ENCODE data around the gene POU6F1.

POU6F1 gene

GRCh38 chr12:51172515-51173431, 45.1 kb downstream of the POU6F1 start, which contains the start of gene TFCP2:
Gene TFCP2 (minus strand): TSS chr12:51173135. CDS start chr12:51172422, 713 bp downstream.
- Histone ChIP-seq H3K27ac (ENCODE audit: insufficient read depth, low read depth, low read length, poor library complexity, severe bottlenecking) (peak within 1 kb of the TSS; percentile 99), H3K4me3 (ENCODE audit: insufficient read depth, low read depth, low read length) (peak within 1 kb of the TSS; percentile 60), H3K36me3 (ENCODE audit: control insufficient read depth, insufficient read depth, low read length) (no peaks in the 10 kb centered on the region), H3K9me3 (ENCODE audit: control insufficient read depth, low read length) (no peaks in the 10 kb centered on the region), H3K4me1 (ENCODE audit: control insufficient read depth, insufficient read depth, low read length) (no peaks in the 10 kb centered on the region), H3K27me3 (ENCODE audit: control insufficient read depth, insufficient read depth, low read length, poor library complexity, severe bottlenecking) (no peaks in the 10 kb centered on the region)
- 6% methylated on average over 58 of the region's 58 CpGs for WGBS, 2 experiments

GRCh38 chr12:51171884-51172514, 45.9 kb downstream of the POU6F1 start:
- H3K4me1 ChIP-seq (ENCODE audit: control insufficient read depth, insufficient read depth, low read length): no peaks in the 10 kb centered on the region
- H3K4me3 ChIP-seq (ENCODE audit: insufficient read depth, low read depth, low read length): peak overlapping the region; percentile 60
- H3K36me3 ChIP-seq (ENCODE audit: control insufficient read depth, insufficient read depth, low read length): no peaks in the 10 kb centered on the region
- H3K27ac ChIP-seq (ENCODE audit: insufficient read depth, low read depth, low read length, poor library complexity, severe bottlenecking): peak overlapping the region; percentile 99
- H3K27me3 ChIP-seq (ENCODE audit: control insufficient read depth, insufficient read depth, low read length, poor library complexity, severe bottlenecking): no peaks in the 10 kb centered on the region
- WGBS, 2 experiments: 8 to 10% methylated on average over 16 of the region's 16 CpGs
- no peaks in the 10 kb centered on the region for H3K9me3 ChIP-seq (ENCODE audit: control insufficient read depth, low read length)

- H3K27ac ChIP-seq (ENCODE audit: insufficient read depth, low read depth, low read length, poor library complexity, severe bottlenecking): no peak overlapping the region
Observed at GRCh38 chr12:51163795-51164194, 54.1 kb downstream of the POU6F1 start.

GRCh38 chr12:51162217-51162616, 55.6 kb downstream of the POU6F1 start:
- H3K27me3 ChIP-seq (ENCODE audit: control insufficient read depth, insufficient read depth, low read length, poor library complexity, severe bottlenecking): no peaks in the 10 kb centered on the region
- no peak overlapping the region for H3K27ac ChIP-seq (ENCODE audit: insufficient read depth, low read depth, low read length, poor library complexity, severe bottlenecking)
- H3K4me3 ChIP-seq (ENCODE audit: insufficient read depth, low read depth, low read length): no peak overlapping the region
- H3K4me1 ChIP-seq (ENCODE audit: control insufficient read depth, insufficient read depth, low read length): no peaks in the 10 kb centered on the region
- H3K36me3 ChIP-seq (ENCODE audit: control insufficient read depth, insufficient read depth, low read length): no peaks in the 10 kb centered on the region
- WGBS, 2 experiments: 96 to 98% methylated on average over 6 of the region's 6 CpGs
- H3K9me3 ChIP-seq (ENCODE audit: control insufficient read depth, low read length): no peaks in the 10 kb centered on the region

More at GRCh38 chr12:51163795-51164194, 54.1 kb downstream of the POU6F1 start:
- no peaks in the 10 kb centered on the region for H3K9me3 ChIP-seq (ENCODE audit: control insufficient read depth, low read length)
- WGBS, 2 experiments: 92% methylated on average over 3 of the region's 3 CpGs
- no peaks in the 10 kb centered on the region for H3K4me1 ChIP-seq (ENCODE audit: control insufficient read depth, insufficient read depth, low read length)
- H3K4me3 ChIP-seq (ENCODE audit: insufficient read depth, low read depth, low read length): no peak overlapping the region
- H3K36me3 ChIP-seq (ENCODE audit: control insufficient read depth, insufficient read depth, low read length): no peaks in the 10 kb centered on the region
- H3K27me3 ChIP-seq (ENCODE audit: control insufficient read depth, insufficient read depth, low read length, poor library complexity, severe bottlenecking): no peaks in the 10 kb centered on the region

GRCh38 chr12:51160814-51161459, 56.9 kb downstream of the POU6F1 start:
- Histone ChIP-seq H3K9me3 (ENCODE audit: control insufficient read depth, low read length) (no peaks in the 10 kb centered on the region), H3K27me3 (ENCODE audit: control insufficient read depth, insufficient read depth, low read length, poor library complexity, severe bottlenecking) (no peaks in the 10 kb centered on the region), H3K4me3 (ENCODE audit: insufficient read depth, low read depth, low read length) (no peak overlapping the region), H3K27ac (ENCODE audit: insufficient read depth, low read depth, low read length, poor library complexity, severe bottlenecking) (peak overlapping the region; percentile 16), H3K4me1 (ENCODE audit: control insufficient read depth, insufficient read depth, low read length) (no peaks in the 10 kb centered on the region), H3K36me3 (ENCODE audit: control insufficient read depth, insufficient read depth, low read length) (no peaks in the 10 kb centered on the region)
- WGBS, 2 experiments: 90 to 92% methylated on average over 8 of the region's 8 CpGs

GRCh38 chr12:51156245-51156765, 61.6 kb downstream of the POU6F1 start:
- WGBS, 2 experiments: 90 to 94% methylated on average over 2 to 3 of the region's 3 CpGs
- Histone ChIP-seq H3K36me3 (ENCODE audit: control insufficient read depth, insufficient read depth, low read length) (no peaks in the 10 kb centered on the region), H3K9me3 (ENCODE audit: control insufficient read depth, low read length) (no peaks in the 10 kb centered on the region), H3K27ac (ENCODE audit: insufficient read depth, low read depth, low read length, poor library complexity, severe bottlenecking) (no peak overlapping the region), H3K4me3 (ENCODE audit: insufficient read depth, low read depth, low read length) (no peak overlapping the region), H3K4me1 (ENCODE audit: control insufficient read depth, insufficient read depth, low read length) (no peaks in the 10 kb centered on the region), H3K27me3 (ENCODE audit: control insufficient read depth, insufficient read depth, low read length, poor library complexity, severe bottlenecking) (no peaks in the 10 kb centered on the region)

GRCh38 chr12:51152953-51153352, 64.9 kb downstream of the POU6F1 start:
- no peaks in the 10 kb centered on the region for H3K4me1 ChIP-seq (ENCODE audit: control insufficient read depth, insufficient read depth, low read length)
- 94 to 100% methylated on average over 1 of the region's 1 CpG for WGBS, 2 experiments
- H3K4me3 ChIP-seq (ENCODE audit: insufficient read depth, low read depth, low read length): no peak overlapping the region
- no peaks in the 10 kb centered on the region for H3K27me3 ChIP-seq (ENCODE audit: control insufficient read depth, insufficient read depth, low read length, poor library complexity, severe bottlenecking)
- no peaks in the 10 kb centered on the region for H3K36me3 ChIP-seq (ENCODE audit: control insufficient read depth, insufficient read depth, low read length)
- H3K9me3 ChIP-seq (ENCODE audit: control insufficient read depth, low read length): no peaks in the 10 kb centered on the region
- H3K27ac ChIP-seq (ENCODE audit: insufficient read depth, low read depth, low read length, poor library complexity, severe bottlenecking): no peak overlapping the region

GRCh38 chr12:51150777-51151176, 67.1 kb downstream of the POU6F1 start:
- Histone ChIP-seq H3K27ac (ENCODE audit: insufficient read depth, low read depth, low read length, poor library complexity, severe bottlenecking) (no peak overlapping the region), H3K27me3 (ENCODE audit: control insufficient read depth, insufficient read depth, low read length, poor library complexity, severe bottlenecking) (no peaks in the 10 kb centered on the region), H3K4me3 (ENCODE audit: insufficient read depth, low read depth, low read length) (no peak overlapping the region), H3K4me1 (ENCODE audit: control insufficient read depth, insufficient read depth, low read length) (no peaks in the 10 kb centered on the region), H3K36me3 (ENCODE audit: control insufficient read depth, insufficient read depth, low read length) (no peaks in the 10 kb centered on the region), H3K9me3 (ENCODE audit: control insufficient read depth, low read length) (no peaks in the 10 kb centered on the region)
- 73 to 75% methylated on average over 2 to 3 of the region's 3 CpGs for WGBS, 2 experiments

GRCh38 chr12:51147309-51147708, 70.6 kb downstream of the POU6F1 start:
- H3K4me3 ChIP-seq (ENCODE audit: insufficient read depth, low read depth, low read length): no peak overlapping the region
- no peaks in the 10 kb centered on the region for H3K27me3 ChIP-seq (ENCODE audit: control insufficient read depth, insufficient read depth, low read length, poor library complexity, severe bottlenecking)
- H3K36me3 ChIP-seq (ENCODE audit: control insufficient read depth, insufficient read depth, low read length): no peaks in the 10 kb centered on the region
- no peaks in the 10 kb centered on the region for H3K9me3 ChIP-seq (ENCODE audit: control insufficient read depth, low read length)
- no peaks in the 10 kb centered on the region for H3K4me1 ChIP-seq (ENCODE audit: control insufficient read depth, insufficient read depth, low read length)
- 91 to 100% methylated on average over 1 of the region's 1 CpG for WGBS, 2 experiments
- H3K27ac ChIP-seq (ENCODE audit: insufficient read depth, low read depth, low read length, poor library complexity, severe bottlenecking): no peak overlapping the region
